Esophagus squamous epithelium (tissue), 5 donors: ENCODE results near the gene RASA3. TPM values are rescaled to one million over a fixed set of nuclear protein-coding genes. Genes with fewer than 3 reads are reported as not detected.
A peak's percentile ranks its signal among the peaks of the same experiment; 100 is the strongest.
"Not testable (repeated sequence)": the region's sequence is repeated elsewhere in the genome, so short reads cannot be mapped to it uniquely, and the experiment has no call there.

Source experiments
- DNase-seq: peaks from one replicate; lab custom pipeline; 2025; lab: John Stamatoyannopoulos, UW
- H3K27ac ChIP-seq, 4 donors: fragments of 200-600 bp; sonication (generic); one replicate each; pipeline ENCODE4 v1.5.1; 2016 to 2019; ENCODE audit warnings: mild to moderate bottlenecking in 1 of 4
- H3K27me3 ChIP-seq, 4 donors: fragments of 200-600 bp; sonication (generic); 1 replicate in 3 of 4; 2 replicates in 1 of 4; pipeline versions ENCODE4 v1.5.1 to v1.6.0; 2017 to 2021; ENCODE audit warnings: antibody characterized with exemption in 1 of 4
- H3K36me3 ChIP-seq, 3 donors: fragments of 200-600 bp; sonication (generic); one replicate each; pipeline ENCODE4 v1.5.1; 2016 to 2019
- H3K4me1 ChIP-seq, 3 donors: fragments of 200-600 bp; sonication (generic); one replicate each; pipeline ENCODE4 v1.5.1; 2017 to 2019
- H3K4me3 ChIP-seq, 4 donors: fragments of 200-600 bp; sonication (generic); 1 replicate in 3 of 4; 2 replicates in 1 of 4; pipeline ENCODE4 v1.5.1; 2016 to 2019; ENCODE audit warnings: mild to moderate bottlenecking in 2 of 4, moderate library complexity in 1 of 4
- H3K9me3 ChIP-seq, 3 donors: fragments of 200-600 bp; sonication (generic); one replicate each; pipeline ENCODE4 v1.5.1; 2016 to 2019
- CTCF ChIP-seq, 6 experiments: fragments of 450-650 bp in 4 of 6; fragments of 200-600 bp in 2 of 6; sonication (generic) in 2 of 6; IDR thresholded peaks; one replicate each; pipeline ENCODE4 v1.5.1; 2016 to 2019; ENCODE audit warnings: antibody characterized with exemption in 6 of 6, mild to moderate bottlenecking in 4 of 6, moderate library complexity in 4 of 6
- POLR2A ChIP-seq, 4 donors: fragments of 450-650 bp; IDR thresholded peaks; one replicate each; pipeline ENCODE4 v1.6.1; 2017; ENCODE audit warnings: antibody characterized with exemption in 4 of 4, mild to moderate bottlenecking in 4 of 4, moderate library complexity in 3 of 4
- WGBS, 2 donors: methylation state at CpG; one replicate each; pipeline ENCODE4 v1.1.5; 2018; 5-methylcytosine and 5-hydroxymethylcytosine counted together
- intact Hi-C: fragments of 100-400 bp; cut with DNase I; formaldehyde crosslinking; loops from one replicate; pipeline ENCODE4 v1.15.0; 2022
- total RNA-seq, 4 donors: library from RNA; depleted of rRNA; stranded (reverse); fragments of >200 nt; gene quantifications; one replicate each; pipeline ENCODE4 v1.1.0, GENCODE V29; 2016
- donor health status: DM: yes; HTN: yes; CAD: no.

The RASA3 gene
- total RNA-seq, 4 donors from 2014 or later, result 1.4 to 8.8 (median 3.1) TPM

GRCh38 chr13:114099191-114099590 is 33.2 kb downstream of the RASA3 start:
- intact Hi-C loops, result no loop called here
- TF ChIP-seq POLR2A (IDR thresholded peaks at IDR 0.05) (no peak), CTCF (IDR thresholded peaks at IDR 0.05) (no peak)
- Histone ChIP-seq H3K27ac (peak overlapping the region in 3 of 4 donors; percentile 23 to 73 (median 68)), H3K9me3 (no peaks in the 10 kb centered on the region), H3K27me3 (peaks cover 0 to 25% (median 0%) of the 10 kb centered on the region in 4 donors), H3K4me3 (peak overlapping the region in 1 of 4 donors; percentile 32), H3K36me3 (no peaks in the 10 kb centered on the region), H3K4me1 (peaks cover 5 to 40% (median 15%) of the 10 kb centered on the region in 3 donors)
- DNase-seq, result no peak
- WGBS, 2 donors, result 0% methylated on average over 3 of the region's 15 CpGs; no CpG with 5 or more reads in 1 of the 2 donors

DNA sequence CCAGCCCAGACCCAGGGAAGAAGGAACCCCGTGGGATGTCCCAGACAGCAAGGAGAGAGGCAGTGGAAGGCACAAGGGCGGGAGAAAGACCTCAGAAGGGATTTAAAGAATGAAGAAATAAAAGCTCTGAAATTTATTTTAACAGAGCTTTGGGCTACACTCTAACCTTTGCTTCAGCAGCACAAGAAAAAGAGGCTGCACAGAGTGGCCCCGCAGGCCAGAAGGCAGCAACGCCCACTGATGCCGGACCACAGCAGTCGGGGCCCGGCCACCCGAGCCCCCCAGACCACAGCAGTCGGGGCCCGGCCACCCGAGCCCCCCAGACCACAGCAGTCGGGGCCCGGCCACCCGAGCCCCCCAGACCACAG is 33.8 kb downstream of the RASA3 start:
- WGBS, 2 donors, result 50 to 59% methylated on average over 3 to 8 of the region's 14 CpGs
- H3K4me3 ChIP-seq, intact Hi-C loops, DNase-seq, H3K36me3 ChIP-seq, H3K9me3 ChIP-seq: not testable (repeated sequence)
- peaks cover 0 to 25% (median 0%) of the 10 kb centered on the region in 4 donors for H3K27me3 ChIP-seq
- H3K27ac ChIP-seq, result peak overlapping the region; percentile 23 to 73 (median 46)
- H3K4me1 ChIP-seq, result peaks cover 5 to 40% (median 15%) of the 10 kb centered on the region in 3 donors

DNA sequence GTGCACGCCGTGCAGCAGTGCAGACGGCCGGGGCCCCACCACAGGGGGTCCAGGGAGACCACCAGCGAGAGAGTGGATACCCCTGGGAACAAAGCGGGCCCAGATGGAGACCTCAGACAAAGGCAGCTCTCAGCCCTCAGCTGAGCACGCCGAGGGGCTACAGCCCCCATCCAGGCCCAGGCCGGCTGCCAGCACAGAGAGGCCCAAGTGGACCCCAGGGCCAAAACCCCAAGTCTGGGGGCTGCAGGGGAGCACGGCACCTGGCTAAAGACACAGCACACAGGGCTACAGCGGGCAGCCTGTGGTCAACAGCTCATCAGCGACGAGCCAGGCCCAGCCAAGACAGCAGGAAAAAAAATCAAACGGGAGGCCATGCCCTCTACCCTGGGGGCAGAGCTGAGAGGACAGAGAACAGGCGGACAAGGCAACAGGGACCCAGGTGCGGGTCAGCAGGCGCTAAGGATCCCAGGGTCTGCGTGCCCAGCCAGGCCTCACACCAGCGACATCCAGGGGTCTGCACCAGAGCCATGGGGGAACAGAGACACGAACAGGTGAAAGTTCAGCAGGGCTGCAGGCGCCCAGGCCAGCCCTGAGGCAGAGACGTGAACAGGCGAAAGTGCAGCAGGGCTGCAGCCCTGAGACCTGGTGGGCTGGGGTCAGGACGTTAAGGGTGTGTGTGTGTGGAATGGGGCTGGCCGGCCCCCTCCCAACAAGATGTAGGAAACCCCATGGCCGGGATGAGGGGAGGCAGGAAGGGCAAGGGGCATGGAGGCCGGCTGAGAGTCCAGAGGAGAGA is 34.3 kb downstream of the RASA3 start:
- Histone ChIP-seq H3K4me3 (no peak overlapping the region), H3K4me1 (peaks cover 5 to 40% (median 15%) of the 10 kb centered on the region in 3 donors), H3K27ac (peak overlapping the region; percentile 23 to 73 (median 46)), H3K36me3 (no peaks in the 10 kb centered on the region), H3K9me3 (no peaks in the 10 kb centered on the region), H3K27me3 (peaks cover 0 to 25% (median 0%) of the 10 kb centered on the region in 4 donors)
- intact Hi-C loops, result no loop called here
- TF ChIP-seq CTCF (IDR thresholded peaks at IDR 0.05) (no peak), POLR2A (IDR thresholded peaks at IDR 0.05) (no peak)
- DNase-seq, result no peak
- 81 to 85% methylated on average over 13 to 19 of the region's 27 CpGs for WGBS, 2 donors

DNA sequence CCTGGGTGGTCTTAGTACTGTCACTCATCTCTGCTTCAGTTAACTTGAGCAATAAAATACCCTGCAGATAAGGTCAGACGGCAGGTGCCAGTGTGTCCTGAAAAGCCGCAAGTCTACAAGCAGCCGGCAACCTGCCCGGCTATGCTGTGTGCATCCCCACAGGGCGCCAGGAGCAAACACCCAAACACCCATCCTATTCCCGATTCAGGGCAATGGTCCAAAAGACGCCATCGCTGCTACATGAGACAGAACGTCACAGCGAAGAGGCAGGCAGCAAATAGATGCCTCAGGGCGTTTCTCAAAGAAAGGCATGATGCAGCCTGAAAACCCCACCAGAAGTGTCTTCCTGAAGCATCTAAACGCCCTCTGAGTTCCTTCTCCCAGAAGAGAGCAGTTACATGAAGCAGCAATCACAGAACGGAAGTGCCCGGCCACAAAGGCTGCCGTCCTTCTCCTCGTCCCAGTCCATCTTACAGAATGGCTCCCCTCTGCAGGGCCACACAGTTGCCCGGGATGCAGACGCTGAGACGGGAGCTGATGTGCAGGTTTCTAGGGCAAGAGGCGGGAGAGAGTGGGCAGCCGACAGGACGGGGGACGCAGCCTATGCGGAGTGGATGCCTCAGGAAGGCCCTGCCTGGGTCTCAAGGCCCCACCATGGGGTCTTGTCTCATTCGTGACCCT is 35.1 kb downstream of the RASA3 start:
- H3K36me3 ChIP-seq, result no peaks in the 10 kb centered on the region
- no peak overlapping the region for H3K4me3 ChIP-seq
- H3K27ac ChIP-seq, result no peak overlapping the region
- intact Hi-C loops, result no loop called here
- WGBS, 2 donors, result 75 to 90% methylated on average over 5 to 10 of the region's 25 CpGs
- H3K27me3 ChIP-seq, result peaks cover 0 to 25% (median 0%) of the 10 kb centered on the region in 4 donors
- no peak for DNase-seq
- peaks cover 5 to 40% (median 15%) of the 10 kb centered on the region in 3 donors for H3K4me1 ChIP-seq
- no peaks in the 10 kb centered on the region for H3K9me3 ChIP-seq
- TF ChIP-seq CTCF (IDR thresholded peaks at IDR 0.05) (no peak), POLR2A (IDR thresholded peaks at IDR 0.05) (no peak)

GRCh38 chr13:114096811-114097211 is 35.6 kb downstream of the RASA3 start:
- Histone ChIP-seq H3K4me1 (peaks cover 5 to 37% (median 15%) of the 10 kb centered on the region in 3 donors), H3K9me3 (peaks cover 0 to 3% (median 0%) of the 10 kb centered on the region in 3 donors), H3K4me3 (no peak overlapping the region), H3K27ac (no peak overlapping the region), H3K27me3 (peaks cover 0 to 25% (median 0%) of the 10 kb centered on the region in 4 donors), H3K36me3 (no peaks in the 10 kb centered on the region)
- TF ChIP-seq CTCF (IDR thresholded peaks at IDR 0.05), result no peak
- TF ChIP-seq POLR2A (IDR thresholded peaks at IDR 0.05), result no peak
- intact Hi-C loops, result no loop called here
- 84 to 93% methylated on average over 17 to 18 of the region's 18 CpGs for WGBS, 2 donors
- DNase-seq, result no peak
